ENCODE data around the gene ADGRA1. TPM values are rescaled to one million over a fixed set of nuclear protein-coding genes. Genes with fewer than 3 reads are reported as not detected.

The ADGRA1 gene
- total RNA-seq, 2 experiments from 2014 or later: not detected

DNA sequence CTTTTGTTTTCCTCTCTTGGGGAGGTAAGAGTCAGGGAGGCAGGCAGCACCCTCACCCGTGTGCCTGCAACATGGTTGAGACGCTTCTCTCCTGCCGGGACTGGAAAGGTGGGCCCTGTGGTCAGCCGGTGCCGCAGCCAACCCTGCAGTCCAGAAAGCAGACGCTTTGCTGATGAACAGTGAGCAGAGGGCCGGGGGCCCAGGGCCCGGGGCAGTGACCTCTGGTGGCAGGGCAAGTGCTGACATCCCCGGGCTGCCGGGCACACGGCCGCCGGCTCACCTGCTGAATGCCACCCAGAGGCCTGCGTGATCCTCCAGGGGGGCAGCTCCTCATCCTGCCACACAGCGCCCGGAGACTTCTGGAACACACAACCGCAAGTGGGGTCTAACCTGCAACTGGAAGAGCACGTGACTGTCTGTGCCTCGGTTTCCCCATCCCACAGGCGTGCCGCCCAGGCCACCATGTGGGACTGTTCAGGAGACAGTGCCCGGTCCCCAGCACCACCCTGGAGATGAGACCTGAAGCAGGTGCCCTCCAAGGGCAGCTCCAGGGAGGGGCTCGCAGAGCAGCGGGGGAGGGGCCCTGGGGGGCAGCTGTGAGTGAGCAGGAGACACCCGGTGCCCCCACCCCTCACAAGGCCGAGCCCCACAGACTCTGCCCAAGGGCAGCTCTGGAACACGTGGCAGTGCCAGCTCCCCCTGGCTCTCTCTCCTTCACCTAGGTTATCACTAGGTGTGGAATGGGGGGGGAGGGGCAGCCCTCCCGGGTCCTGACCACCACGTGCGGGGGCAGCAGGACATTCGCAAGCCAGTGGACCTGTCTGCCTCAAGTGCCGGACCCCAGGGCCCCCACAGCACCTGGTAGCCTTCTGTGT, 2.2 kb upstream of the ADGRA1 start:
- peaks cover 22% of the 10 kb centered on the region for H3K27me3 Mint-ChIP-seq
- DNase-seq: no peak
- no peak overlapping the region for H3K27ac Mint-ChIP-seq
- ChIA-PET CTCF (interaction anchor here (0.6 to 0.9 kb wide), 2 partner anchors 17 to 58 kb away, joined by 3 read pairs; no protein-coding TSS in a partner anchor), POLR2A (no interaction called here)
- no peaks in the 10 kb centered on the region for H3K9me3 Mint-ChIP-seq
- intact Hi-C loops (cut with micrococcal nuclease): no loop called here
- H3K4me1 Mint-ChIP-seq (ENCODE audit: low read depth): peaks cover 3% of the 10 kb centered on the region
- H3K36me3 Mint-ChIP-seq: no peaks in the 10 kb centered on the region
- H3K4me3 Mint-ChIP-seq: no peak overlapping the region

DNA sequence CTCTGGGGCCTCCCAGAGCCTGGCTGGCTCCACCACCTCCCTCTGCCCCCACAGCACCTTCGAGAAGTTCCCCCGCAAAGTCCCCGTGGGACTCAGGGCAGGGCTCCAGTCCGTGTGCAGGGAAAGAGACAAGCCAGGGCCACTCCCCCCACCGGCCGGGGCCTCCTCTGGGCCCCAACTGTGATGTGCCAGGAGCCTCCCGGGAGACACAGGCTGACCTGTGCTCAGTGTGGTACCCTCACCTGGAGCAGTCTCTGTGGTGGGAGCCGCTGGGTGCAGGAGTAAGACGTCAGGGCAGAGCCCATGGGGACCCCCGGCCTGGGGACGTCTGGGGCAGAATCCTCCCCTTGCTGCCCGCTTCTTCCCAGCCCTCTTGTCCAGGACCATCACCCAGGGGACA, 1.5 kb upstream of the ADGRA1 start:
- H3K4me3 Mint-ChIP-seq: no peak overlapping the region
- intact Hi-C loops (cut with micrococcal nuclease): no loop called here
- ChIA-PET POLR2A (no interaction called here), CTCF (interaction anchor here (0.9 kb wide), 1 partner anchor 57 kb away, joined by 3 read pairs; no protein-coding TSS in a partner anchor)
- DNase-seq: no peak
- H3K4me1 Mint-ChIP-seq (ENCODE audit: low read depth): peaks cover 3% of the 10 kb centered on the region
- H3K36me3 Mint-ChIP-seq: no peaks in the 10 kb centered on the region
- H3K9me3 Mint-ChIP-seq: no peaks in the 10 kb centered on the region
- peaks cover 23% of the 10 kb centered on the region for H3K27me3 Mint-ChIP-seq
- no peak overlapping the region for H3K27ac Mint-ChIP-seq

DNA sequence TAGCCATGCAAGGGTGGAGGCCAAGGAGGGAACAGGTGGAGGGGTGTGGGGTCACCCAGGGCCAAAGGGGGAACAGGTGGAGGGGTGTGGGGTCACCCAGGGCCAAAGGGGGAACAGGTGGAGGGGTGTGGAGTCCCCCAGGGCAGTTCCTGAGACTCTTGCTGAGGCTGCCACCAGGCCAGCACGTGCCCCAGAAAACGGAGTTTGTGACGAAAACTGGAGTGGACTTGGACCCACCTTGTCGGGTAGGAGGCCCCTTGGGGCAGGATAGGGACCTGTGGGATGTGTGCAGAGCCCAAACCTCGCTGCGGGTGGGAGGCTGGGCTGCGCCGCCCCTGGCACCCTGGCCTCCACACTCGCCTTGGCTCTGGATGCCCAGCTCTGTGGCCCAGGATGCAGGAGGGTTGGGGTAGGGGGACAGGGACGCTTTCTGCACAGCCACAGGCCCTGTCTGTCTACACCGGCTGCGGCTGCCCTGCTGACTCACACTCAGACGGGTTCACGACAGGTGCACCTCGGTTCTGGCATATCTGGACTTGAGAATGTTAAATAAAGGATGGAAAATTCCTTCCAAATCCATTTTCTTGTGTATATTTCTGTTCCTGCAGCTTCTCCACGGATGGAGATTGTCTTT, 562 bp upstream of the ADGRA1 start:
- Mint-ChIP-seq H3K36me3 (no peaks in the 10 kb centered on the region), H3K27me3 (peaks cover 24% of the 10 kb centered on the region), H3K4me1 (ENCODE audit: low read depth) (peaks cover 3% of the 10 kb centered on the region), H3K9me3 (no peaks in the 10 kb centered on the region), H3K4me3 (no peak overlapping the region), H3K27ac (no peak overlapping the region)
- no peak for DNase-seq
- ChIA-PET CTCF (no interaction called here), POLR2A (no interaction called here)
- intact Hi-C loops (cut with micrococcal nuclease): no loop called here

DNA sequence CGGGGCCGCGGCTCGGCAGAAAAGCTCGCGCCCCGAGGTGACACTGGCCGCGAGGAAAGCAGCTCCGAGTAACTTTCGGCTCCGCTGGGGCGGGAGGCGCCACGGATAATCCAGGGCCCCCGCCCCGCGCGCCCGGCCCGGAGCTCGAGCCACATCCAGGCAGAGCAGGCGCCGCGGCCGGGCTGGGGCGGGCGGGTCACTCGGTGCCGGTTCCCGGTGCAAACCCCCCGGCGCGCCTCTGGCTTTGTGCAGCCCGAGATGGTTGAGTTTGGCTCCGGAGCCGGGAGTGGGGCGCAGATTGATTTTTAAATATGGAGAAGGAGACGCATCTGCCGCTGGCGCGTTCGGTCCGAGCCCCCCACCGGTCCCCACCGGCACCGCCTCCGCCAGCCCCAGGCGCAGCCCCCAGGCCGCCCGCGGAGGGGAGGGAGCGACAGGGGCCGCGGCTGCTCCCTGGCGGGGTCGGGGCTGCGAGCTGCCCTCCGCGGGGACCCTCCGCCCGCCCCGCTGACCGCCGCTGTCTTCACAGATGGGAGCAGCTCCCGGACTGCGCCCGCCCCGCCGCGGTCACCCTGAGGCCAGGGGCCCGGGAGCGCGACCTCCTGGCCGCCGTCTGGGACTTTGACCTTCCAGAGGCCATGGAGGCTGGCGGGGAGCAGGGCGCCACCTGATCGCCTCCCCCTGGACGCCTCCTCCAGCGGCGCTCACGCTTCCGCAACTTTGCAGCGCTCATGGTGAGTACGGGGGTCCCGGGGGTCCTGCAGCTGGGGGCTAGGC, 643 bp downstream of the ADGRA1 start:
- intact Hi-C loops (cut with micrococcal nuclease): no loop called here
- H3K27ac Mint-ChIP-seq: no peak overlapping the region
- H3K4me3 Mint-ChIP-seq: no peak overlapping the region
- H3K4me1 Mint-ChIP-seq (ENCODE audit: low read depth): peaks cover 3% of the 10 kb centered on the region
- CTCF ChIA-PET: no interaction called here
- no peak for DNase-seq
- peaks cover 24% of the 10 kb centered on the region for H3K27me3 Mint-ChIP-seq
- no peaks in the 10 kb centered on the region for H3K36me3 Mint-ChIP-seq
- POLR2A ChIA-PET: no interaction called here
- H3K9me3 Mint-ChIP-seq: no peaks in the 10 kb centered on the region

DNA sequence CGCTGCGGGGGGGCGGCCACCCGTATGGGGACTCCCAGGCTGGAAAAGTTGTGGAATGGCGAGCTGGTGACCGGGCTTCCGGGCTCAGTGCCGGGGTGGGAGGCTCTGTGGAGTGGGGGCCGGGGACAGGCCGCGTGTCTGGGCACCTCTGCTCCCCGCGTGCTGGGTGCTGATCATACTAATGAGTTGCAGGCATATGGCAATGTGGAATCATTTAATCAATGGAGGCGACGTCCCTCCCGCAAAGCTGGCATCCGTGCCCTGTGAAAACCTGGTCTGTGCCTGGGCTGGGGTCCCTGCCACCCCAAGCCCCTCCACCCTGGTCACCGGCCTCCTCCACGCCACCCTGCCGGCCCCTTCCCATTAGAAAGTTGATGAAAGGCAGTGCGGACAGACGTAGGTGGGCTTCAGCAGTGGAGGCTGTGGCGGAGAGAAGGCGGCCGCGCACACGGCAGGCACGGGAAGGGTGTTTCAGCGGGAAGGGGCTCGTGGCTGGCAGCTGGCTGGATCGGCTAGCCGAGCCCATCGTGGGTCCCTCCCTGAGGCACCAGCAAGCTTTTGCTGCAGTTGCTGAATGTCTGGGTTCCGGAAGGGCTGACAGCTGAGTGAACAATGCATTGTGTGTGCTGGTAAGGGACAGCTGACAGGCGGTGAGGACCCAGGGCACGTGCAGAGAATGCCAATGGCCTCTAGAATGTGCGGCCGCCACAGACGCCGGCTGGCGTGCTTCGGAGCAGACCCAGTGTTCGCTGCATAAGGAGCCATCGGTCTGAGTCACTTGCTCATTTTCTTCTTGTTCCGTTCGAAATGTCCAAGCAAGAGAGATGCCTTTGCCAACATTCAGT, 1.5 kb downstream of the ADGRA1 start:
- H3K27ac Mint-ChIP-seq: no peak overlapping the region
- POLR2A ChIA-PET: no interaction called here
- CTCF ChIA-PET: no interaction called here
- intact Hi-C loops (cut with micrococcal nuclease): no loop called here
- H3K4me1 Mint-ChIP-seq (ENCODE audit: low read depth): peaks cover 3% of the 10 kb centered on the region
- H3K4me3 Mint-ChIP-seq: no peak overlapping the region
- no peaks in the 10 kb centered on the region for H3K9me3 Mint-ChIP-seq
- no peak for DNase-seq
- H3K36me3 Mint-ChIP-seq: no peaks in the 10 kb centered on the region
- H3K27me3 Mint-ChIP-seq: peaks cover 24% of the 10 kb centered on the region

DNA sequence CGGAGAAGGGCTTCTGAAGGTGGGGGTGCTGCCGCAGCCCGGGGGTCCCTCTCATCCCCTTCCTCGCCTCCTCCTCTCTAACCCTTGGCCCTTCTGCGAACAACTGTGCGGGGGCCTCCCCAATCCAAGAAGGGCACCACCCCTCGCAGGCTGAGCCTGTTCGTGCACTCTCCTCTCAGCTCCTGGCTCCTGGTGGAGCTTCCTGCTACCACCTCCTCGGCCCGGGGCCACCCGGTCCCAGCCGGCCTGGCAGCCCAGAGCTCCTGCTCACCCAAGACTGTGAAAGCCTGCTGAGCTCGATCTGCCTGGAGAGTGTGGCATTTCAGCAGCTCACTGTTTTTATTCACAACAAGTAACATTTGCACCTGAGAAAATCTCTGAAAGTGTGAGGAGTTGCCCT, 2.4 kb downstream of the ADGRA1 start:
- H3K9me3 Mint-ChIP-seq: no peaks in the 10 kb centered on the region
- no peaks in the 10 kb centered on the region for H3K36me3 Mint-ChIP-seq
- CTCF ChIA-PET: no interaction called here
- POLR2A ChIA-PET: no interaction called here
- H3K27me3 Mint-ChIP-seq: peaks cover 21% of the 10 kb centered on the region
- no peak overlapping the region for H3K27ac Mint-ChIP-seq
- H3K4me1 Mint-ChIP-seq (ENCODE audit: low read depth): peaks cover 3% of the 10 kb centered on the region
- no peak for DNase-seq
- H3K4me3 Mint-ChIP-seq: no peak overlapping the region
- intact Hi-C loops (cut with micrococcal nuclease): no loop called here

DNA sequence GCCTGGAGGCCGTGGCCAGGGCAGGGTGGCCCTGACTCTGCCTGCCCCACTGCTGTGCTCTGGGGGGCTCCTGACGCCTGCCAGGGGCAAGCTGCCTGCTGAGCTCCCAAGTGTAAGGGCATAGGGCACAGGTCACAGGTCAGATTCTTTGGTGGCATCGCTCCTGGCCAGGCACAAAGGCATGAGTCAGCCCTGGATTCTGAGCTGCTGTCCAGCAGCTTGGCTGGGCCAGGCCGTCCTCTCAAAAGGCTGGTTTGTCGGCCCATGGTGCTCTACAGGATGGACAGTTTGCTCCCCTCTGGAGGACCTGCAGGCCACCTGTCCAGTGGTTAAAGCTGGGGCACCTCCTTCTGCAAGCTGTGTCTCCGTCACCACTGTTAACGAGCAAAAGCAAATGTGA, 2.9 kb downstream of the ADGRA1 start:
- no peaks in the 10 kb centered on the region for H3K36me3 Mint-ChIP-seq
- H3K9me3 Mint-ChIP-seq: no peaks in the 10 kb centered on the region
- H3K27me3 Mint-ChIP-seq: peaks cover 19% of the 10 kb centered on the region
- intact Hi-C loops (cut with micrococcal nuclease): no loop called here
- no peak overlapping the region for H3K27ac Mint-ChIP-seq
- H3K4me1 Mint-ChIP-seq (ENCODE audit: low read depth): peaks cover 3% of the 10 kb centered on the region
- POLR2A ChIA-PET: no interaction called here
- DNase-seq: no peak
- CTCF ChIA-PET: no interaction called here
- H3K4me3 Mint-ChIP-seq: no peak overlapping the region

DNA sequence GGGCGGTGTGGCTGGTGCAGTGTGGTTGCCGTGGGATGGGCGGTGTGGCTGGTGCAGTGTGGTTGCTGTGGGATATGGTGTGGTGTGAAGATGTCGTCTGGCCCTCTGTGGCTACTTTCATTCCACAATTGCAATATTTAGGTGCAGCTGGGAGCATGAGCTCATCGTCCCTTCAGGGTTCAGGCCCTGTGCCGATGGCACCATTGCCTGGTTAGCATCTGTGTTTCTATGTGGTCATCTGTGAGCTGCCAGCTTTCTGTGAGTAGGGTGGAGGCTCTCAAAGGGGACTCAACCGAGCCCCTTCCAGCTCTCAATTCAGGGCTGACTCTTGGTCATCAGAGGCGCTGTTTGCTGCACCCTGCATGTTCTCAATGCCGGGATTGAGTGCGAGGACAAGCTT, 3.6 kb downstream of the ADGRA1 start:
- Mint-ChIP-seq H3K4me1 (ENCODE audit: low read depth) (peaks cover 3% of the 10 kb centered on the region), H3K4me3 (no peak overlapping the region), H3K36me3 (no peaks in the 10 kb centered on the region), H3K27ac (no peak overlapping the region), H3K9me3 (no peaks in the 10 kb centered on the region), H3K27me3 (peaks cover 18% of the 10 kb centered on the region)
- ChIA-PET CTCF (no interaction called here), POLR2A (no interaction called here)
- intact Hi-C loops (cut with micrococcal nuclease): no loop called here
- no peak for DNase-seq

DNA sequence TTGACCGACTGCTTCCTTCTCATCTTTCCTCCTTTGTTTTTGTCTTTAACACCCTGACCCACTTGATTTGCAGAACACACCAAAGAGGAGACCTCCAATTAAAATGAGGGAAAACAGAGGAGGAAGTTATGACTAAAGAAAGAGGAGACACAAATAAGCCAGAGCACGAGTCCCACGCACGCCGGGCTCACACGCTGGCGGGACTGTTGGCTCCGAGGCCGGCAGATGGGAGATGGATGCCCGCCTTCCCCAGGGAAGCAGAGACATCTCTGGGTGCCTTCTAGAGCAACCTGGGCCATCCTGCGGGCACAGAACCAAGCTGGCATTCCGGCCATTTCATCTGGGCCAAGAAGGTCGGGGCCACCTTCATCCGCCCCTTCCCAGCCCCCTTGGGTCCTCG, 5.6 kb downstream of the ADGRA1 start:
- H3K27me3 Mint-ChIP-seq: peaks cover 10% of the 10 kb centered on the region

DNA sequence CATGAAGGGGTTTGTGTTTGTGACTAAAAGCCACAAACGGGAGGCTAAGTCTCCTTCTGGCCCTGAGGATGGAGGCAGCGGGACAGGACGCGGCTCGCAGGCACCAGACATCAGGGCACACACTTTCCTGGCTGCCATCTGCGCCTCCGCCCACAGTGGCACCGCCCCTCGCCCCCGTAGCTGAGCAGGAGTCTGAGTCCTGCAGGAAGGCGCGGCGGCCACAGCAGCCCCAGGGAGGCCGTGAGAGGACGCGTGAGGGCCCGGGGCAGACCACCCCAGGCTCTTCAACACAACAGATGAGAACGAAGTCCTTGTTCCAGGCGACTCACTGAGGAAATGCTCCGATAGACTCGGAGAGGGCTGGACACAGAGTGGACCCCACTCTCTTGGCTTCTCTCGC, 6.6 kb downstream of the ADGRA1 start:
- intact Hi-C loops (cut with micrococcal nuclease): no loop called here
- Mint-ChIP-seq H3K4me3 (no peak overlapping the region), H3K27me3 (peaks cover 7% of the 10 kb centered on the region), H3K27ac (no peak overlapping the region), H3K4me1 (ENCODE audit: low read depth) (no peaks in the 10 kb centered on the region), H3K36me3 (no peaks in the 10 kb centered on the region), H3K9me3 (no peaks in the 10 kb centered on the region)
- DNase-seq: no peak
- ChIA-PET POLR2A (no interaction called here), CTCF (no interaction called here)

More for the DNA sequence above, 5.6 kb downstream of the ADGRA1 start:
- no peak overlapping the region for H3K27ac Mint-ChIP-seq
- no peaks in the 10 kb centered on the region for H3K4me1 Mint-ChIP-seq (ENCODE audit: low read depth)
- intact Hi-C loops (cut with micrococcal nuclease): no loop called here
- DNase-seq: no peak
- POLR2A ChIA-PET: no interaction called here
- H3K4me3 Mint-ChIP-seq: no peak overlapping the region
- no peaks in the 10 kb centered on the region for H3K9me3 Mint-ChIP-seq
- no peaks in the 10 kb centered on the region for H3K36me3 Mint-ChIP-seq
- CTCF ChIA-PET: no interaction called here

DNA sequence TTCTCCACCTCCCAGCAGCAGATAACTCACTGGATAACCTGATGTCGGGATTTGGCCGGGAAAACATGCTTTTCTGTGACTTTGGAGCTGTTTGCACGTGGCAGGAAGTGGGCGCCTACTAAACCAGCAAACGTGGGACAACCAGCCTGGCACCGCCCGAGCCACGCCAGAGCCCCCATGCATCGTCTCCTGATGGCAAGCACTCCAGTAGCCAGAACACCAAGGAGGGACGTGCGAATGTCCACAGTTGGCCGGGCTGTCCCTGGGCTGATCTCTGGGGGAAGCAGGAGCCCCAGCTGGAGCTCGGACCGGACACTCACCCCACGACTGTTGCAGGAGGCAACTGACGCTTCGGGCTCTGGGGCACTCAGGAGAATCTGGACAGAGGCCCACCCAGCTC, 7.1 kb downstream of the ADGRA1 start:
- POLR2A ChIA-PET: no interaction called here
- intact Hi-C loops (cut with micrococcal nuclease): no loop called here
- Mint-ChIP-seq H3K9me3 (no peaks in the 10 kb centered on the region), H3K4me1 (ENCODE audit: low read depth) (no peaks in the 10 kb centered on the region), H3K27ac (no peak overlapping the region), H3K36me3 (no peaks in the 10 kb centered on the region), H3K27me3 (peaks cover 9% of the 10 kb centered on the region), H3K4me3 (no peak overlapping the region)
- CTCF ChIA-PET: interaction anchor here (0.6 kb wide), 1 partner anchor 64 kb away, joined by 3 read pairs; no protein-coding TSS in a partner anchor
- no peak for DNase-seq

DNA sequence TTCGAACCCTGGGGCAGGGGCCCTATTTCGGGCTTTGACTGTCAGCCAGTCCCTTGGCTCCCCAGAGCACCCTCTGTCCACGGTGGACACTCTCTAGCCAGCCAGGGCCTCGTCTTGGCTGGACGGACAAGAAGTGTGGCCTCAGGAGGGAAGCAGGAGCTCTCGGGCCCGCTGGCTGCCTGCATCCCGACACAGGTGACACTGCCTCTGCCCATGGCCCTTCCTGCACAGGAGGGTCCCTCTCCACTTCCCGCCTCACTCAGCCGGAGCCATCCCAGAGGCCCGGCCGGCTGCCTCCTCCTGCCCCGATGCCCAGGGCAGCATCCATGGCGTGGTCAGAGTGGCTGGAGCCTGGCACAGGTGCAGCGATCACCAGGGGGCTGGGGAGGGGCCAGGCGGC, 7.9 kb downstream of the ADGRA1 start:
- no peak overlapping the region for H3K27ac Mint-ChIP-seq
- CTCF ChIA-PET: no interaction called here
- H3K9me3 Mint-ChIP-seq: no peaks in the 10 kb centered on the region
- POLR2A ChIA-PET: no interaction called here
- H3K36me3 Mint-ChIP-seq: no peaks in the 10 kb centered on the region
- DNase-seq: no peak
- peaks cover 7% of the 10 kb centered on the region for H3K27me3 Mint-ChIP-seq
- no peaks in the 10 kb centered on the region for H3K4me1 Mint-ChIP-seq (ENCODE audit: low read depth)
- intact Hi-C loops (cut with micrococcal nuclease): no loop called here
- no peak overlapping the region for H3K4me3 Mint-ChIP-seq

All from activated CD4-positive, alpha-beta memory T cell treated with anti-CD3 and anti-CD28 coated beads for 36 hours (primary cell).